ENCODE results near the gene SENP1.

SENP1 gene

GRCh38 chr12:48132826-48133225, 26.9 kb upstream of the SENP1 start:
- Histone ChIP-seq H3K4me2 (ENCODE audit: low read depth, low read length, poor library complexity, severe bottlenecking) (no peak overlapping the region), H3K9me2 (replicated peaks; ENCODE audit: insufficient read depth, low read length) (no peaks in the 10 kb centered on the region), H3K27ac (ENCODE audit: low read depth, low read length) (no peak overlapping the region), H3K27me3 (ENCODE audit: low read length) (no peaks in the 10 kb centered on the region), H3K79me2 (ENCODE audit: insufficient read depth, low read length) (no peaks in the 10 kb centered on the region), H3K36me3 (ENCODE audit: low read length) (0 out of 2 replicates have a peak, but pooled peaks cover 5% of the 10 kb centered on the region), H3K9ac (ENCODE audit: low read length) (no peak overlapping the region), H3K4me3 (ENCODE audit: insufficient read depth, low read length, poor library complexity, severe bottlenecking) (no peak overlapping the region), H4K20me1 (ENCODE audit: low read depth, low read length) (no peaks in the 10 kb centered on the region), H3F3A (ENCODE audit: insufficient read depth) (no peaks in the 10 kb centered on the region), H3K9me3 (ENCODE audit: insufficient read depth, low read length) (no peaks in the 10 kb centered on the region), H2AFZ (ENCODE audit: low read depth, low read length, severe bottlenecking) (no peak overlapping the region)
- TF ChIP-seq EZH2phosphoT487 (conservative IDR thresholded peaks at IDR 0.05; ENCODE audit: low read length) = no peak
- no peak for TF ChIP-seq CTCF (IDR thresholded peaks at IDR 0.05; ENCODE audit: insufficient read depth, low read length, poor library complexity, severe bottlenecking)

GRCh38 chr12:48131517-48131916, 25.6 kb upstream of the SENP1 start:
- H3K27me3 ChIP-seq (ENCODE audit: low read length) = no peaks in the 10 kb centered on the region
- H3K36me3 ChIP-seq (ENCODE audit: low read length) = 0 out of 2 replicates have a peak, but pooled peaks cover 5% of the 10 kb centered on the region
- no peak overlapping the region for H3K4me2 ChIP-seq (ENCODE audit: low read depth, low read length, poor library complexity, severe bottlenecking)
- no peak overlapping the region for H2AFZ ChIP-seq (ENCODE audit: low read depth, low read length, severe bottlenecking)
- no peaks in the 10 kb centered on the region for H4K20me1 ChIP-seq (ENCODE audit: low read depth, low read length)
- no peaks in the 10 kb centered on the region for H3F3A ChIP-seq (ENCODE audit: insufficient read depth)
- no peaks in the 10 kb centered on the region for H3K79me2 ChIP-seq (ENCODE audit: insufficient read depth, low read length)
- no peak overlapping the region for H3K9ac ChIP-seq (ENCODE audit: low read length)
- H3K27ac ChIP-seq (ENCODE audit: low read depth, low read length) = no peak overlapping the region
- TF ChIP-seq EZH2phosphoT487 (conservative IDR thresholded peaks at IDR 0.05; ENCODE audit: low read length) (no peak), CTCF (IDR thresholded peaks at IDR 0.05; ENCODE audit: insufficient read depth, low read length, poor library complexity, severe bottlenecking) (no peak)
- H3K4me3 ChIP-seq (ENCODE audit: insufficient read depth, low read length, poor library complexity, severe bottlenecking) = no peak overlapping the region
- no peaks in the 10 kb centered on the region for H3K9me2 ChIP-seq (replicated peaks; ENCODE audit: insufficient read depth, low read length)
- H3K9me3 ChIP-seq (ENCODE audit: insufficient read depth, low read length) = no peaks in the 10 kb centered on the region

GRCh38 chr12:48129376-48129775, 23.5 kb upstream of the SENP1 start:
- no peaks in the 10 kb centered on the region for H3K27me3 ChIP-seq (ENCODE audit: low read length)
- no peaks in the 10 kb centered on the region for H3K9me3 ChIP-seq (ENCODE audit: insufficient read depth, low read length)
- H3K27ac ChIP-seq (ENCODE audit: low read depth, low read length) = no peak overlapping the region
- H3K4me3 ChIP-seq (ENCODE audit: insufficient read depth, low read length, poor library complexity, severe bottlenecking) = no peak overlapping the region
- H3F3A ChIP-seq (ENCODE audit: insufficient read depth) = no peaks in the 10 kb centered on the region
- TF ChIP-seq CTCF (IDR thresholded peaks at IDR 0.05; ENCODE audit: insufficient read depth, low read length, poor library complexity, severe bottlenecking) (no peak), EZH2phosphoT487 (conservative IDR thresholded peaks at IDR 0.05; ENCODE audit: low read length) (no peak)
- no peak overlapping the region for H3K9ac ChIP-seq (ENCODE audit: low read length)
- H2AFZ ChIP-seq (ENCODE audit: low read depth, low read length, severe bottlenecking) = no peak overlapping the region
- H3K9me2 ChIP-seq (replicated peaks; ENCODE audit: insufficient read depth, low read length) = no peaks in the 10 kb centered on the region
- no peaks in the 10 kb centered on the region for H4K20me1 ChIP-seq (ENCODE audit: low read depth, low read length)
- H3K4me2 ChIP-seq (ENCODE audit: low read depth, low read length, poor library complexity, severe bottlenecking) = no peak overlapping the region
- H3K79me2 ChIP-seq (ENCODE audit: insufficient read depth, low read length) = no peaks in the 10 kb centered on the region
- H3K36me3 ChIP-seq (ENCODE audit: low read length) = 0 out of 2 replicates have a peak, but pooled peaks cover 5% of the 10 kb centered on the region

Measured in SU-DHL-6 (cell line).